ENCODE data around the gene HMGCL.

The HMGCL gene

DNA sequence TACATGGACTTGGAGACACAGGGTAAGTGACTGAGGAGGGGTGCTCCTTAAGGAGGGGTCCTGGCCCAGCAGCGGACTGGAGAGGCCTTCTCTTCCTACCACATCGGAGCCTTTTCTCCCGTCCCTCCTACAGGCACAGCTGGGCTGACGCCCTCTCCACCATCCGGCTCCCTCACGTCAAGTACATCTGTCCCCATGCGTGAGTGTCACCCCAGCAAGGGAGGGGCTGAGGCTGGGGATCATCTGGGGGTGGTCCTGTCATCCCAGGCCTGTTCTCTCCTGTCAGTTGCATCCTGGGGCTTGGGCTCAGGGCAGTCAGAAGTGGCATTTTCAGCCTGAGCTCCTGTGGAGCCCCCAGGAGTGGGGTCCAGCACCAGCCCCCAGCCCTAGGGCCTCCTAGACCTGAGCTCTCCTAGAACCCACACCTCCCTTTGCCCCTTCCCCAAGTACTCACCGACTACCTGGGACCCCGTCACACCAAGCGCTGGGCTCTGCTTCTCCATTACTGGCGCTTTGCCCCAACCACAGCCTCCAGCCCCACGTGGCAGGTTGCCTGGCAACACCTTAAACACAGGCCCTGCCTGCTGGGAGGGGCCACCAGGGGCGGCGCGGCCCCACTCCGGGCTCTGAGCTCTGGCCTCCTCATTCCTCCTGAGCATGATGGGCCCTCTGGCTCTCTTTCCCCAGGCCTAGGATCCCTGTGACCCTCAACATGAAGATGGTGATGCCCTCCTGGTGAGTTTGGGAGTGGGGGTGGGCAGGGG lies 32.0 kb downstream of the HMGCL start:
- DNase-seq (ENCODE audit: low read depth) = no peak
- TF ChIP-seq, protein P1, sequence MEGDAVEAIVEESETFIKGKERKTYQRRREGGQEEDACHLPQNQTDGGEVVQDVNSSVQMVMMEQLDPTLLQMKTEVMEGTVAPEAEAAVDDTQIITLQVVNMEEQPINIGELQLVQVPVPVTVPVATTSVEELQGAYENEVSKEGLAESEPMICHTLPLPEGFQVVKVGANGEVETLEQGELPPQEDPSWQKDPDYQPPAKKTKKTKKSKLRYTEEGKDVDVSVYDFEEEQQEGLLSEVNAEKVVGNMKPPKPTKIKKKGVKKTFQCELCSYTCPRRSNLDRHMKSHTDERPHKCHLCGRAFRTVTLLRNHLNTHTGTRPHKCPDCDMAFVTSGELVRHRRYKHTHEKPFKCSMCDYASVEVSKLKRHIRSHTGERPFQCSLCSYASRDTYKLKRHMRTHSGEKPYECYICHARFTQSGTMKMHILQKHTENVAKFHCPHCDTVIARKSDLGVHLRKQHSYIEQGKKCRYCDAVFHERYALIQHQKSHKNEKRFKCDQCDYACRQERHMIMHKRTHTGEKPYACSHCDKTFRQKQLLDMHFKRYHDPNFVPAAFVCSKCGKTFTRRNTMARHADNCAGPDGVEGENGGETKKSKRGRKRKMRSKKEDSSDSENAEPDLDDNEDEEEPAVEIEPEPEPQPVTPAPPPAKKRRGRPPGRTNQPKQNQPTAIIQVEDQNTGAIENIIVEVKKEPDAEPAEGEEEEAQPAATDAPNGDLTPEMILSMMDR (IDR thresholded peaks at IDR 0.05; ENCODE audit: control insufficient read depth, extremely low read depth, insufficient read depth) = no peak
- peak overlapping the region; percentile 85 for H3K4me3 ChIP-seq (ENCODE audit: low read depth, low read length)

GRCh38 chr1:23792151-23792945 lies 32.9 kb downstream of the HMGCL start:
- no peak for DNase-seq (ENCODE audit: low read depth)
- H3K4me3 ChIP-seq (ENCODE audit: low read depth, low read length) = peak overlapping the region; percentile 85
- TF ChIP-seq, protein P1 (IDR thresholded peaks at IDR 0.05; ENCODE audit: control insufficient read depth, extremely low read depth, insufficient read depth) = no peak

DNA sequence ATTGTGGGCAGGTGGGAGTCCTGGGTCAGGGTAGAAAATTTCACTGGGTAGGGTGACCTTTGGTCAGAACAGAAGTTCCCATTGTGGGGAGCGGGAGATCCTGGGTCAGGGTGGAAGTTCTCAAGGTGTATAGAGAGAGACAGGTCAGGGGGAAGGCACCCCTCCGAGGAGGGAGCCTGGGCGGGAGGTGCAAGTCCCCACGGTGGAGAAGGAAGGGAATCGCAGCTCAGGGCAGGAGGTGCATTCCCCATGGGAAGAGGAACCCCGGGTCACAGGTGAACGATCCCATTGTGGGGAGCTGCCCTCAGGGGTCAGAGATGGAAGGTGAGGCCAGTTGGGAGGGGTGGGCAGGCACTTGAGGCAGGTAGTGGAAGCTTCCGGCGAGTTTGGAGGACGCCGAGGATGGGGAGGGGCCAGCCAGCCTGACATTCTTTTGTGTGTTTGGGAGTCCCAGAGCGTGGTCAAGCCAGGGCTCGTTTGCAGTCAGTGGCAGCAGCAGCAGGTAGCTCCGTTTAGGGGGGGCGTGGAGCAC lies 33.6 kb downstream of the HMGCL start:
- TF ChIP-seq, protein P1 (IDR thresholded peaks at IDR 0.05; ENCODE audit: control insufficient read depth, extremely low read depth, insufficient read depth) = no peak
- DNase-seq (ENCODE audit: low read depth) = no peak
- peak overlapping the region; percentile 85 for H3K4me3 ChIP-seq (ENCODE audit: low read depth, low read length)

DNA sequence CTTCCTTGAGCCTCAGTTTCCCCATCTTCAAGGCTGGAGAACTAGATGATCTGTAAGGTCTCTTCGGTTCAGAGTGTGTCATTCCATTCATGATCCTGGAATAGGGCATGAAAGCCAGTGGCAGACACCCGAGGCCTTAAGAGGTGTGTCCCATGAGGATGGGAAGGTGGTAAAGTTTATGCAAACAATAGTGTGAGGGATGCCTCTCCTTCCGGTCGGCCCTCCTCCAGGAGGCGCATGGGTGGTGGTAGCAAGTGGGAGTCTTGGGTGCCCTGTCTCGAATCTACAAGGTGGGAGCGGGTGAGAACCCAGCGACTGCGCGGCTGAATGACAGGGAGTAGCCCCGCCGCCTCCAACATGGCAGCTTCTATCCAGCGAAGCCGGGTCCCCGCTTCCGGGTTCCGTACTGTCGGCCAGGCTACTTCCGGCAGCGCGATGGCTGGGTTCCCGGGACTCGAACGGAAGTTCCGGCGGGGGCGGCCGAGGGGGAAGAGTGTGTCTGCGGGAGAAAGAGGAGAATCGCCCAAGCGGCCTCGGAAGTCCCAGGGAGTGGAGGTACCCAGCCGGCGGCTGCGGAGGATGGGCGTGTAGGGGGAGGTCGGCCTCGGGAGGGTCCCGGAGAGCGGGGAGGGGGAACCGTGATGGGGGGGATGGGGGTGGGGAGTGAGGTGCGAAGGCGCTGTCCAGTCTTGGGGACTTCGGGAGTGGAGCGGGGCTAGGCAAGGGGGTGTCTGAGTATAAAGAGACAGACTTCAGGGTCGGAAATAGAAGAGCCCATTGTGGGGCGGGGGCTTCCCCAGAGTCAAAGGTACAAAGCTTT lies 34.3 kb downstream of the HMGCL start, which contains the start of gene LYPLA2:
Gene LYPLA2, plus strand, starts transcription at position 450 of the 820 bp plus-strand sequence. CDS start 1,538 bp downstream, outside the sequence.
- TF ChIP-seq, protein P1 (IDR thresholded peaks at IDR 0.05; ENCODE audit: control insufficient read depth, extremely low read depth, insufficient read depth) = no peak
- peak within 1 kb of the TSS; percentile 85 for H3K4me3 ChIP-seq (ENCODE audit: low read depth, low read length)
- DNase-seq (ENCODE audit: low read depth) = no peak

GRCh38 chr1:23788695-23789094 lies 36.5 kb downstream of the HMGCL start:
- TF ChIP-seq, protein P1 (IDR thresholded peaks at IDR 0.05; ENCODE audit: control insufficient read depth, extremely low read depth, insufficient read depth) = no peak
- no peak overlapping the region for H3K4me3 ChIP-seq (ENCODE audit: low read depth, low read length)
- DNase-seq (ENCODE audit: low read depth) = no peak

- no peak for DNase-seq (ENCODE audit: low read depth)
These were observed 37.5 kb downstream of the HMGCL start for GRCh38 chr1:23787701-23788100.

More at GRCh38 chr1:23787701-23788100, 37.5 kb downstream of the HMGCL start:
- H3K4me3 ChIP-seq (ENCODE audit: low read depth, low read length) = no peak overlapping the region
- TF ChIP-seq, protein P1 (IDR thresholded peaks at IDR 0.05; ENCODE audit: control insufficient read depth, extremely low read depth, insufficient read depth) = no peak

All from LNCaP clone FGC (cell line).